HG03342 (cell line): ENCODE data around the gene KCNV2.
A peak's percentile ranks its signal among the peaks of the same experiment; 100 is the strongest.

Experiments used
- ATAC-seq: cut with Tn5 transposase; IDR thresholded peaks from one replicate; pipeline ENCODE4 v1.9.1; 2021; ENCODE audit warnings: mild to moderate bottlenecking, moderate library complexity; ENCODE audit not compliant: unreplicated experiment

The KCNV2 gene

GRCh38 chr9:2718698-2719033, 1.4 kb downstream of the KCNV2 start:
- no peak for ATAC-seq

GRCh38 chr9:2720179-2720654, 2.9 kb downstream of the KCNV2 start:
- no peak for ATAC-seq

- no peak for ATAC-seq
Observed at GRCh38 chr9:2722715-2723114, 5.4 kb downstream of the KCNV2 start.

- no peak for ATAC-seq
Observed at GRCh38 chr9:2723376-2724065, 6.2 kb downstream of the KCNV2 start.

- ATAC-seq: no peak
Observed at GRCh38 chr9:2725126-2725525, 7.8 kb downstream of the KCNV2 start.

GRCh38 chr9:2725898-2726649, 8.8 kb downstream of the KCNV2 start:
- ATAC-seq: no peak

GRCh38 chr9:2726650-2727340, 9.5 kb downstream of the KCNV2 start:
- ATAC-seq: no peak

- ATAC-seq: no peak
Observed at GRCh38 chr9:2727374-2727773, 10.1 kb downstream of the KCNV2 start.

GRCh38 chr9:2727966-2728613, 10.8 kb downstream of the KCNV2 start:
- ATAC-seq: peak; percentile 92

GRCh38 chr9:2729003-2729402, 11.7 kb downstream of the KCNV2 start:
- ATAC-seq: no peak

- no peak for ATAC-seq
Observed at GRCh38 chr9:2729721-2730120, 12.4 kb downstream of the KCNV2 start.

- no peak for ATAC-seq
Observed at GRCh38 chr9:2730971-2731370, 13.7 kb downstream of the KCNV2 start.

- ATAC-seq: no peak
Observed at GRCh38 chr9:2732492-2732891, 15.2 kb downstream of the KCNV2 start.

- no peak for ATAC-seq
Observed at GRCh38 chr9:2740616-2741015, 23.3 kb downstream of the KCNV2 start.

- ATAC-seq: no peak
Observed at GRCh38 chr9:2741441-2742158, 24.3 kb downstream of the KCNV2 start.

GRCh38 chr9:2742214-2742613, 24.9 kb downstream of the KCNV2 start:
- no peak for ATAC-seq

GRCh38 chr9:2743937-2744529, 26.7 kb downstream of the KCNV2 start:
- no peak for ATAC-seq

- ATAC-seq: no peak
Observed at GRCh38 chr9:2745560-2746380, 28.5 kb downstream of the KCNV2 start.

GRCh38 chr9:2749485-2749884, 32.2 kb downstream of the KCNV2 start:
- ATAC-seq: no peak

GRCh38 chr9:2755285-2755684, 38.0 kb downstream of the KCNV2 start:
- ATAC-seq: no peak
